DLD1 (cell line): Measurements from ENCODE around the gene GNL3.

Source experiments
- in situ Hi-C: cut with HindIII; loops from 2 replicates; pipeline ENCODE4 v1.10.0; 2017; ENCODE audit warnings: low sequenced_read_pairs

The GNL3 gene

GRCh38 chr3:52685709-52686691 is at the start of gene GNL3, which contains the start of gene PBRM1:
TSS of gene GNL3 (plus strand) at chr3:52686032. CDS start at chr3:52686093, 61 bp downstream.
TSS of gene PBRM1 (minus strand) at chr3:52685913.
- in situ Hi-C loops = no loop called here

- in situ Hi-C loops = no loop called here
These were observed 49.2 kb upstream of the GNL3 start for GRCh38 chr3:52636673-52637072.

GRCh38 chr3:52645549-52645948 is 40.3 kb upstream of the GNL3 start:
- in situ Hi-C loops = no loop called here

- in situ Hi-C loops = no loop called here
These were observed 36.2 kb upstream of the GNL3 start for GRCh38 chr3:52649461-52650210.

DNA sequence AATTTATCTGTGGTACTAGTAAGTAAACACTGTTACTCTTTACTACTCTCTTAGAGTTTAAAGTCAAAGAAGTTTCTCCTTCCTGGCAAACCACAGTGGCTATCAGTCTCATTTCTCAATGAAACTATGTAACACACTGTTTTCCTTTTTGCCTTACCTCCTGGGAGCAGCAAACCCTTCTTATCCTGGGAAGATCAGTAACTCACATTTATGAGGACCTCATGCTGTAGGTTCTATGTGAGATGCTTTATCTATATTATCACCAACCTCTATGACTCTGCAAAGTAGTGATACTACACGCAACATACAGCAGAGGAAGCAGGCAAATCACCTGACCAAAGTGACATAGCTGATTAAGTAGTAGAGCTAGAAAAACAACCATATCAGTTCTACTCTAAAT is 35.4 kb upstream of the GNL3 start:
- in situ Hi-C loops = no loop called here

DNA sequence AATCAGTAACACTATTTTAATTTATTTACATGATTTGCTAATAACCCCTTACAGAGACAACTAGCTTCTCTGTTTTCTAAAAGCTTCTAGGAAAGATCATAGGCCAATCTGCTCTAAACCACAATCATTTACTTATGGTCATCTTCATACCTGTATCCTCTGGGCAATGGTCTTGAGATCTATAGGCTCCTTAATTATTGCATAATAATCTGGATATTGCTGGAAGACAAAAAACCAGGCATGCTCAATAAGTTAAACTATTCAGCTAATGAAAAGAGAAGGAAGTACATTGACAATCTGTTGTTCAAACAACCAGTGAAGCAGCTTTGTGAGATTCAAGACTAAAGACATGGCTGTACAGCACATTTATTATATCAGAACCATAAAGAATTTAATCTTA is 34.2 kb upstream of the GNL3 start:
- in situ Hi-C loops = no loop called here

DNA sequence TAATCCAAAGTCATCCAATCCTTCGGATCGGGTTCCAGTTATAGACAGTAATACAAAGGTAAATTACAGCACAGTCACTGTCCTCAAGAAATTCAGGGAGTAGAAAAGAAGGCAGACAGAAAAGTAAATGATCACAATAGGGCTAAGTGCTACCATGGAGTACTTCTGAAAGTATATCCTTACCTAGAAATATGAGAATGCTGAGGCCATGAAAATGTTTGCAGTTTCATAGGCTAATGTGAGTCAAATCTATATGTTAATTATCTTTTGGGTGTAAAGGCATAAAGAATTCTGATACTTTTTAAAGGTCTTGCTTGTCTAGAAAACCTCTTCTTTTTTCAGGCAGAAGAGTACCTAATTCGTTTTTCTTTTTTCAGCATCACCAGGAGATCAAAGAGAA is 29.9 kb upstream of the GNL3 start:
- in situ Hi-C loops = no loop called here

DNA sequence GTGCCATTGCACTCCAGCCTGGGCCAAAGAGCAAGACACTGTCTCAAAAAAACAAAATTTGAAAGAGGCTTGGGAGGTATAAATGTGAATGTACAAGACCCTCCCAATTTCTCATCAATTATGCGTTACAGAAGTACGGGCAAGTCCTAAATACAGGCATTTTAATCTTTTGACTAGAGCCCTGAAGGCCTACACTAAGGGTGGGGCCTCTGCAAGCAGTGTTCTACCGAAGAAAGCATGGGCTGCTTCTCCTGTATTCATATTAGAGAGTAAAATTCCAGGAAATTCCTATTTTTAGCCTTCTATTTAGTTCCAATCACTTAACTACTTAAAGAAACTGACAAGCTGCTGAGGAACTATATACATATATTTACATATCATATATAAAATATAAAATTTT is 25.8 kb upstream of the GNL3 start:
- in situ Hi-C loops = no loop called here

DNA sequence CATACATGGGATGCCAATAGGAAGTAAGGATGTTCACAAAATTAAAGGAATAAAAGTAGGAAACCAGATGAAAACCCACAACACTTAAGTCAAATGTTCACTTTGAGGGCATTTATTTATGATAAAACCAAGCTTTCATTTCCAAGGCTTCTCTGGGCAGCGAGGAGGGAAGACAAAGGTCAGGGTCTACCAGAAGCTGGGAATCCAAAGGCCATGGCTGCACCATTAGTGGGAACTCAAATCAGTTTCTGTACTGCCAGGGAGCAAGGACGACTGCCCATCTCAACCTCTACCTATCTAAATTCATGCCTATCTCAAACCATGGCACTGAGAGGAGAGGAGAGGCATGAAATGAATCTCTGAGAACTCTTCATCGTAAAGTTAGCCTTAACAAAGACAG is 22.7 kb upstream of the GNL3 start:
- in situ Hi-C loops = no loop called here

- in situ Hi-C loops = loop anchor here (10.0 kb wide), 1 partner anchor 186 kb away; no protein-coding TSS in a partner anchor
These were observed 15.0 kb upstream of the GNL3 start for GRCh38 chr3:52670621-52671521.

GRCh38 chr3:52671676-52672075 is 14.2 kb upstream of the GNL3 start:
- in situ Hi-C loops = loop anchor here (10.0 kb wide), 1 partner anchor 187 kb away; no protein-coding TSS in a partner anchor

DNA sequence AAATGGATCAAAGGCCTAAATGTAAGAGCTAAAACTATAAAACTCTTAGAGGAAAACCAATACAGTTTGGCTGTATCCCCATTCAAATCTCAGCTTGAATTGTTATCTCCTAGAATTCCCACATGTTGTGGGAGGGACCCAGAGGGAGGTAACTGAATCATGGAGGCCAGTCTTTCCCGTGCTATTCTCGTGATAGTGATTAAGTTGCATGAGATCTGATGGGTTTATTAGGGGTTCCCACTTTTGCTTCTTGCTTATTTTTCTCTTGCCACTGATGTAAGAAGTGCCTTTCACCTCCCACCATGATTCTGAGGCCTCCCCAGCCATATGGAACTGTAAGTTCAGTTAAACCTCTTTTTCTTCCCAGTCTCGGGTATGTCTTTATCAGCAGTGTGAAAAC is 9.6 kb upstream of the GNL3 start:
- in situ Hi-C loops = loop anchor here (10.0 kb wide), 1 partner anchor 191 kb away; no protein-coding TSS in a partner anchor

DNA sequence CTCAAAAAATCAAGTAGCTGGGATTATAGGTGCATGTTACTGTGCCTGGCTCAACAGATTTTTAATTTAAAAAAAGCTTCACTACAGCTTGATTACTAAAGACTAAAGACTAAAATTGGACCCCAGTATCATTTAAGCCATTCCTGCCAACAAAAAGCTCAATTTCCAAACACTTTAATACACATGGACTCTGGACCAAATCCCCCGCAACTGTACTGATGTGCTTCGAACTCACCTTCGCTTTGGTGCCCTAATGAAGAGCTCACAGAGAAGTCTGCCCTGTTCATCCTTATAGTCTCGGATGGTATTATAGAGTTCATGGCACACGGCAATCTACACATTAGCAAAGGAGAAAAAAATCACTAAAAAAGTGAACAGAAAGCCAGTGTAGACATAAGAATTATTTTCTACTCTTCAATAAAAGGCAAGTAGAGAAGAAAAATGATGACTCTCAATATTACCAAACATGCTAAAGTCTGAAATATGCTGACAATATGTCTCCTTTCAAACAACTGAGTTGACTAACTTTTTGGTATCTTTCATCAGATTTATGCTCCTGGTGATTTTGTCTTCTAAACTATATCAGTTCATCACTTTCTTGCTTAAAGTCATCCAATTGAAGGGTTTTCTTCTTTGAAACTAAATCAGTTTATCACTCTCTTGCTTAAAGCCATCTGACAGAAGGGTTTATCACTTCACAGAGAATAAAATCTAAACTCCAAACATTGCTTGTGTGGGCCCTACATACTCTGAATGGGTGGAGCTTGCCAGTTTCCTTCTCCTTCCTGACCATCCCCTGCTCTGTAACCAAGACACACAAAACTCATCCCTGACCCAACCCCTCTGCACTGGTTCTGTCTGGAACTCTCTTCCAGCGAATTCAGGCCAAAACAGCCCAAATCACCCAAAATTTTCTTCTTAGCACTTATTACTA is 7.3 kb upstream of the GNL3 start:
- in situ Hi-C loops = loop anchor here (10.0 kb wide), 1 partner anchor 194 kb away; no protein-coding TSS in a partner anchor

GRCh38 chr3:52679199-52679538 is 6.7 kb upstream of the GNL3 start:
- in situ Hi-C loops = loop anchor here (10.0 kb wide), 1 partner anchor 194 kb away; no protein-coding TSS in a partner anchor

- in situ Hi-C loops = loop anchor here (10.0 kb wide), 1 partner anchor 195 kb away; no protein-coding TSS in a partner anchor
These were observed 6.0 kb upstream of the GNL3 start for GRCh38 chr3:52679811-52680210.

DNA sequence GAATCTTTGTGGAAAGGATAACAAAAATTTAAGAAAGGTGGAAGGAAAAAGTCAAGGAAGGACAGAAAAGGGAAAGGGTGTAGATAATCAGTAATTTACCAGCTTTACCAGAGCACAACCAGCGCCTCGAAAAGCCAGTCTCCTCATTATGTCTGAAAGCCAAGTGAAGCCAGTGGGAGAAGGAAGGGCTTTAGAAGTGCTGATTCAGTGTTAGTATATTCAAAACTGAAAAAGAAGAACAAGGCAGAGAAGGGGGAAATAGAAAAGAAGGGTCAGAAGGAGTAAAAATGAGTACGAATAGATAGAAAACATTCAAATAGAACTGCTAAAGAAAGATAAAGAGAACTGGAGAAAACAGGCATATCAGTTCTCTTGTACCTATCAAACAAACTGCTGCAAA is 4.2 kb upstream of the GNL3 start:
- in situ Hi-C loops = no loop called here

GRCh38 chr3:52682016-52682415 is 3.8 kb upstream of the GNL3 start:
- in situ Hi-C loops = no loop called here

- in situ Hi-C loops = no loop called here
These were observed 2.2 kb upstream of the GNL3 start for GRCh38 chr3:52683611-52684010.

GRCh38 chr3:52684184-52684583 is 1.6 kb upstream of the GNL3 start:
- in situ Hi-C loops = no loop called here
